ENCODE measurements around the gene INTS14. TPM values are rescaled to one million over a fixed set of nuclear protein-coding genes. Genes with fewer than 3 reads are reported as not detected.
A peak's percentile ranks its signal among the peaks of the same experiment; 100 is the strongest.

The INTS14 gene
- 10 to 100 TPM; 27.8 to 35.0 (median 31.0) TPM for total RNA-seq (2021; fragmentation: NEBNext Ultra II Directional; extraction: Animal tissue kit (Norgen Biotek cat#: 25700))
- long read RNA-seq, transcript INTS14-217 (12 exons, 2,615 nt) = minor isoform, 7 of 44 reads
- long read RNA-seq, transcript INTS14-201 (12 exons, 2,393 nt) = major isoform, 19 of 44 reads
- long read RNA-seq, partial matches to known transcripts = 6 of 44 reads
- long read RNA-seq, other reads (novel, unspliced or antisense) = 10 of 44 reads

DNA sequence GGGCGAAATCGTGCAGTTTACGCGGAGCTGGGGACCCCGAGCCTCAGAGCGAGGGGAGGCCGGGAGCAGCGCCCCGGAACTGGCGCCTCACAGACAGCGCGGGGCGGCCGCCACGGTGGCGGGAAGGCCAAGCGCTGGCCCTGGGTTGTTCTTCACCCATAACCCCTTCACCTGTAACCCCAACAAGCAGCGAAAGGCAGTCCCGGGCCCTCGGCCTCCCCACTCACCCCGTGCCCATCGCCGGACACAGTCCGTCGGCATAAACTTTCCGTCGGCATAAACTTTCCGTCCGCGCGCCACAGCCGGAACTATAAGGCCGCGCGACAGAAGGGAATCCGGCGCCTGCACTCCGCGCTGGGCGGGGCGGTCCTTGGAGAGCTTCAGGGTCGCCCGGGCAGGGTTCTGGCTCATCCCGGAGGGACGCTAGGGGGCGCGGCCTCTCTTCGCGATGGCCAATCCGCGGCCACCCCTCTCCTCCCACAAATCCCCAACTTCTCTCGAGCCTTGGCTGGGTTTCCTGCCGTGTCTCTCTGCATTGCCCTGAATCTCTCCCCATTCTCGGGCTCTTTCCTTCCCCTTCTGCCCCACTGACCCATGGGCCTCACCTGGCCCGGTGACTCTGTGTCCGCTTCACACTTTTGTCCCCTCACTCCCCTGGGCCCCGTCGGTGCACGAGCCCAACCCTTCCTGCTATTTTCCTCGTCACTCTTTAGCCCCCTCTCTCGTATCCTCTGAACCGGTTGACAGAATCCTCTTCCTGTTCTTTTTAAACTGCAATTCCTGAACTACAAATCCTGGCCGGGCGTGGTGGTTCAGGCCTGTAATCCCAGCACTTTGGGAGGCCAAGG lies at the start of gene INTS14:
INTS14 (minus strand) TSS at position 261 of the 848 bp plus-strand sequence. CDS start 3,751 bp downstream, outside the sequence.
- no peaks in the 10 kb centered on the region for H3K9me3 Mint-ChIP-seq
- DNase-seq = peak; percentile 95
- peaks cover under 1% of the 10 kb centered on the region for H3K36me3 Mint-ChIP-seq (ENCODE audit: low read depth)
- H3K27me3 Mint-ChIP-seq (ENCODE audit: insufficient read depth) = peaks cover 4% of the 10 kb centered on the region
- H3K4me3 Mint-ChIP-seq = peak within 1 kb of the TSS; percentile 91
- TF ChIP-seq, protein P1, sequence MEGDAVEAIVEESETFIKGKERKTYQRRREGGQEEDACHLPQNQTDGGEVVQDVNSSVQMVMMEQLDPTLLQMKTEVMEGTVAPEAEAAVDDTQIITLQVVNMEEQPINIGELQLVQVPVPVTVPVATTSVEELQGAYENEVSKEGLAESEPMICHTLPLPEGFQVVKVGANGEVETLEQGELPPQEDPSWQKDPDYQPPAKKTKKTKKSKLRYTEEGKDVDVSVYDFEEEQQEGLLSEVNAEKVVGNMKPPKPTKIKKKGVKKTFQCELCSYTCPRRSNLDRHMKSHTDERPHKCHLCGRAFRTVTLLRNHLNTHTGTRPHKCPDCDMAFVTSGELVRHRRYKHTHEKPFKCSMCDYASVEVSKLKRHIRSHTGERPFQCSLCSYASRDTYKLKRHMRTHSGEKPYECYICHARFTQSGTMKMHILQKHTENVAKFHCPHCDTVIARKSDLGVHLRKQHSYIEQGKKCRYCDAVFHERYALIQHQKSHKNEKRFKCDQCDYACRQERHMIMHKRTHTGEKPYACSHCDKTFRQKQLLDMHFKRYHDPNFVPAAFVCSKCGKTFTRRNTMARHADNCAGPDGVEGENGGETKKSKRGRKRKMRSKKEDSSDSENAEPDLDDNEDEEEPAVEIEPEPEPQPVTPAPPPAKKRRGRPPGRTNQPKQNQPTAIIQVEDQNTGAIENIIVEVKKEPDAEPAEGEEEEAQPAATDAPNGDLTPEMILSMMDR (IDR thresholded peaks at IDR 0.05) = peak; percentile 87
- peak within 1 kb of the TSS; percentile 97 for H3K27ac Mint-ChIP-seq
- H3K4me1 Mint-ChIP-seq (ENCODE audit: low read depth) = peaks cover 27% of the 10 kb centered on the region

DNA sequence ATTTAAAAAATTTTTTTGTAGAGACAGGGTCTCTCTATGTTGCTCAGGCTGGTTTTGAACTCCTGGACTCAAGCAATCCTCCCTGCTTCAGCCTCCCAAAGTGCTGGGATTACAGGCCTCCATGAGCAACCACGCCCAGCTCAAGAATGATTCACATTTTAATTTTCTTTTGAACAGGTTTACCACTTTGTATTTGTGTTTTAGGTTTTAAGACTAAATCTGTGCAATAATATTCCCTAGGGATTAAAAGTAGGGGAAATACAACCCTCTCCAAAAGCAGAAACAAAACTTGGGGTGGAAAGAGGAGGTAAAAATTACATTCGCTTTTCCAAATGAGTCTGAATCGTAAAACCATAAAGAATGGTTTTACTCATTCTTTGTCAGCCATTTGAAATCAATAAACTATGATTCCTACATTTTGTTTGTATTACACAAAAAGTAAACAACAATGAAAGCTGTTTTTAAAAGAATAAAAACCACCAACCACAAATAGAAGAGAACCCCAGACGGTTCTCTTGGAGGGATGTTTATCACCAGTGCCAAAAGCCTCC lies 48.6 kb upstream of the INTS14 start:
- no peak overlapping the region for H3K4me3 Mint-ChIP-seq
- H3K4me1 Mint-ChIP-seq (ENCODE audit: low read depth) = peaks cover 18% of the 10 kb centered on the region
- no peak for DNase-seq
- peaks cover 5% of the 10 kb centered on the region for H3K36me3 Mint-ChIP-seq (ENCODE audit: low read depth)
- H3K9me3 Mint-ChIP-seq = no peaks in the 10 kb centered on the region
- H3K27ac Mint-ChIP-seq = no peak overlapping the region
- TF ChIP-seq, protein P1 (IDR thresholded peaks at IDR 0.05) = no peak
- H3K27me3 Mint-ChIP-seq (ENCODE audit: insufficient read depth) = no peaks in the 10 kb centered on the region; the same call in 1 of the 2 replicates

GRCh38 chr15:65655457-65655856 lies 44.5 kb upstream of the INTS14 start:
- no peaks in the 10 kb centered on the region for H3K27me3 Mint-ChIP-seq (ENCODE audit: insufficient read depth)
- no peak overlapping the region; the same call in 1 of the 2 replicates for H3K4me3 Mint-ChIP-seq
- peaks cover 46% of the 10 kb centered on the region for H3K4me1 Mint-ChIP-seq (ENCODE audit: low read depth)
- peak overlapping the region; percentile 73 for H3K27ac Mint-ChIP-seq
- TF ChIP-seq, protein P1 (IDR thresholded peaks at IDR 0.05) = no peak
- no peak for DNase-seq
- peaks cover 17% of the 10 kb centered on the region for H3K36me3 Mint-ChIP-seq (ENCODE audit: low read depth)
- no peaks in the 10 kb centered on the region for H3K9me3 Mint-ChIP-seq

GRCh38 chr15:65655026-65655425 lies 44.1 kb upstream of the INTS14 start:
- Mint-ChIP-seq H3K36me3 (ENCODE audit: low read depth) (peaks cover 21% of the 10 kb centered on the region), H3K4me1 (ENCODE audit: low read depth) (peaks cover 46% of the 10 kb centered on the region), H3K4me3 (0 out of 2 replicates have a peak overlapping the region, but pooled peaks have one; percentile 39), H3K27ac (peak overlapping the region; percentile 73), H3K9me3 (no peaks in the 10 kb centered on the region), H3K27me3 (ENCODE audit: insufficient read depth) (no peaks in the 10 kb centered on the region)
- TF ChIP-seq, protein P1 (IDR thresholded peaks at IDR 0.05) = no peak
- peak; percentile 35 for DNase-seq

DNA sequence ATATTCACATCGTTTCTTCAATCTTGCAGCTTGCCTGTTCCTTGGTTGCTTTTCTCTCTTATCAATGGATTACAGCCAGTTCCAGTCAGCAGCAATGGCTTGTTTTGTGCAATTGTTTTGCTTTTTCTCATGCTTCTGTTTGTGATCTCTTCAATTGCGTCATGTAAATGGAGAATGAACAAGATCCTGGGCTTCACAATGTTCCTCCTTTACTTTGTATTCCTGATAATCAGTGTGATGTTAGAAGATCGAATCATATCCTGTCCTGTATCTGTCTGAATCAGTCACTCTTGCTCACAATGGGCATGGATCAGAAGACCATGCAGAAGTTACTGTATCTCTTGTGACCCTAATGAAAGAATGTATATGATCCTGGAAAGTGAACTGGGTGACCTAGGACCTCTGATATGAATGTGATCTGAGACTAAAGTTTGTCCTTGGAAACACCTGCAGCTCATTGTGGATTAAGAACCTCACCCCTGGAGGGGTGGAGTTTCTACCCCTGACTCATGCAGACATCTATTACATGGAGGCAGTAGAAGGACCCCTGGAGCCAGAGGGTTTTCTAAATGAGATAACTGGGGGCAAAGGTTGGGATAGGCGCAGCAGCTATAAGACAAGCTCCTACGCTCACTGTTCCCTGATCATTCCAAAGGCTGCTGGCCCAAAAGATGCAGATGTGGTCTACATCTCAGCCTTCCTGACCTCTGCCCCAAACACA lies 43.0 kb upstream of the INTS14 start:
- Mint-ChIP-seq H3K4me3 (peak overlapping the region; percentile 22), H3K4me1 (ENCODE audit: low read depth) (peaks cover 46% of the 10 kb centered on the region), H3K9me3 (no peaks in the 10 kb centered on the region), H3K36me3 (ENCODE audit: low read depth) (peaks cover 23% of the 10 kb centered on the region), H3K27ac (peak overlapping the region; percentile 50), H3K27me3 (ENCODE audit: insufficient read depth) (no peaks in the 10 kb centered on the region)
- TF ChIP-seq, protein P1 (IDR thresholded peaks at IDR 0.05) = no peak
- no peak for DNase-seq
